ENCODE data around the gene WDR33.

DNA sequence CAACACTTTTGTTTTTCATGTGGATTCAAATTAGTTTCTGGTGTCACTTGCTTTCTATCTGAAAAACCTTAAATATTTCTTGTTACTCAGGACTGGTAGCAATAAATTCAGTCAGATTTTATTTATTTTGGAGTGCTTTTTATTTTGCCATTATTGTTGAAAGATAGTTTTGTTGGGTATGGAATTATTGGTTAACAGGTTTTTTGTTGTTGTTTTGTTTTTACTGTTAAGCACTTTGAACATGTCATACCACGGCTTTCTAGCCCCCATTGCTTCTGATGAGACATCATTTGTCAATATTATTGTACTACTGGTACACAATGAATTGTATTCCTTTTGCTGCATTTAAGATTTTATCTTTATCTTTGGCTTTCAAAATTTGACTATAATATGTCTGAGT, 122.6 kb downstream of the WDR33 start:
- TF ChIP-seq GATA2 (IDR thresholded peaks at IDR 0.05; ENCODE audit: low read depth, low read length) (no peak), GATA3 (IDR thresholded peaks at IDR 0.05; ENCODE audit: low read depth, low read length) (no peak)

All from SH-SY5Y (cell line).